HG03139 (cell line): ENCODE data around the gene NUP188.
A peak's percentile ranks its signal among the peaks of the same experiment; 100 is the strongest.

Experiments
- ATAC-seq: cut with Tn5 transposase; IDR thresholded peaks from one replicate; pipeline ENCODE4 v1.9.1; 2021; ENCODE audit not compliant: unreplicated experiment

The NUP188 gene

GRCh38 chr9:128947527-128948301 is at the start of gene NUP188, which contains the start of gene DOLK:
Gene NUP188, plus strand, starts transcription at chr9:128947699. Its CDS starts 21 bp downstream, at chr9:128947720.
Gene DOLK, minus strand, starts transcription at chr9:128947603. Its CDS starts 300 bp downstream, at chr9:128947303.
- ATAC-seq, result peak; percentile 72

GRCh38 chr9:128898382-128898781 is 49.1 kb upstream of the NUP188 start:
- no peak for ATAC-seq

DNA sequence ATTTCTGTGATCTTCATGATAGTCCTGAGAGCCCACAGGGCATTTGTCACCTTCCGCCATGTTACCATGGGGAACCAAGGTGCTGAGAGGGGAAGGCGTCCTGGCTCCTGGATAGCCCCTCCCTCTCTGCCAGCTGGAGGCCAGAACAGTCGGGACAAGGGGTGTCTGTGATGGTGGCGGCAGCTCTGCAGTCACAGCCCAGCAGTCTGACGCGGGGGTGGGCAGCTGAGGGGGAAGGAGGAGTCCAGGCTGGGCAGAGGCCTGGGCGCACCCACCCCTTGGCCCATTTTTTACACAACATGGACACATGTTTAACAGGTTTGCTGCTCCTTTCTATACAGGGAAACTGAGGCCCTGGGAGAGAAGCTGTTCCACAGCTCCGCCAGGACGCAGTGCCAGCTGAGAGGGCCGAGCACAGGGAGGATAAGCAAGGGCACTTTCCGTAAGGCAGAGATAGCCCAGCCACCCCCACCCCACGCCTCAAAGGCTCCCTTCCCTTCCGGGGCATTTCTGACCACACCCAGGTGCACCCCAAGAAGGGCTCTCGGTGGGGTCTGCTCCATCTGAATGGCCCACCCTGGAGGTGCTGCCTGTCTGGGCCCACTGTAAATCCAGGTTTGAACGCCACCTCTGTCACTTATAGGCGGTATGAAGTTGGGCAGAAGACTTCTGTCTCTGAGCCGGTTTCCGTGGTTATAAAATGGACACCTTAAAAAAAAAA is 48.5 kb upstream of the NUP188 start:
- ATAC-seq, result no peak

GRCh38 chr9:128899566-128900322 is 47.8 kb upstream of the NUP188 start:
- no peak for ATAC-seq

DNA sequence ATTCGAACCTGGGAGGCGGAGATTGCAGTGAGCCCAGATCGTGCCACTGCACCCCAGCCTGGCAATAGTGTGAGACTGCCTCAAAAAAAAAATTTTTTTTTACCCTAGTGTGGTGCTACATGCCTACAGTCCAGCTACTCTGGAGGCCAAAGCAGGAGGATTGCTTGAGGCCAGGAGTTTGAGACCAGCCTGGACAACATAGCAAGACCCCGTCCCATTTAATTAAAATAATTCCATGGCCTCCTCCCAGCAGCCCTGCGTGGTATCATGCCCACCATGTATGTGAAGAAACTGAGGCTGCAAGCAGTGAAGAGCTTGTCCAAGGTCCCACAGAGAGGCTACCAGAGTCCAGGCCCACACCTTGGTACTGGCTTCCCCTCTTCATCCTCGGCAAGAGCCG is 46.1 kb upstream of the NUP188 start:
- ATAC-seq, result no peak

DNA sequence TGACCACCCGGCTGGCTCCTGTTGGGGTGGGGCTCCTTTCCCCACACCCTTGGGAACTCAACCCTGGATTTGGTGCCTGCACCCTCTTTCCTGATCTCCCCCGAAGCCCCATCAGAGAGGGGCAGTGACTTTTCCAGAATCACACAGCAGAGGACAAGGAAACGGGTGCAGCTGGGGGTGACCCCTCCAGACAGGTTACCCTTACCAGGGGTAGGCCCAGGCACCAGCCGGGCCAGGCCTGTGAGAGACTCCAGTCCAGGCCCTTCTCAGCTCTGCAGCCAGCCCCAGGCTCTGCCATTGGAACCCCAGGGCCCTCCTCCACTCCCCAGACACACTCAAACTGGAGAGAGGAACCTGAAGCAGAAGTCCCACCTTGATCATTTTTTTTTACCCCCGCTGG is 45.7 kb upstream of the NUP188 start:
- no peak for ATAC-seq

GRCh38 chr9:128902351-128903078 is 45.0 kb upstream of the NUP188 start:
- peak; percentile 84 for ATAC-seq

DNA sequence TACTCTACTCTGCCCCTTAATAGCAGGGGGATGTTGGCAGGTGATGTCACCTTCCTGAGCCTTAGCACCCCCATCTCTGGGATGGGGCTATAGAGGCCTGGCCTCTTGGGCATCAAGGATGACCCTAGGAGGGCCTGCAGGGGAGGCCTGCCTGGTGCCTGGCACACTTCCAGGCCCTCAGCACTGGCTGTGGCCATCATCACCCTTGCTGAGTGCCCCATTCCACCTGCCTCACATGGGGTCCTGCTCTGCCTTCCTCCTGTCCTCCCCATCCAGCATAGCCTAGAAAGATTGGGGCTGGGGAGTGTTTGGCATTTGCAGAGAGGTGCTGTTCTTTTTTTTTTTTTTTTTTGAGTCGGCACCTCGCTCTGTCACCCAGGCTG is 44.4 kb upstream of the NUP188 start:
- ATAC-seq, result no peak

DNA sequence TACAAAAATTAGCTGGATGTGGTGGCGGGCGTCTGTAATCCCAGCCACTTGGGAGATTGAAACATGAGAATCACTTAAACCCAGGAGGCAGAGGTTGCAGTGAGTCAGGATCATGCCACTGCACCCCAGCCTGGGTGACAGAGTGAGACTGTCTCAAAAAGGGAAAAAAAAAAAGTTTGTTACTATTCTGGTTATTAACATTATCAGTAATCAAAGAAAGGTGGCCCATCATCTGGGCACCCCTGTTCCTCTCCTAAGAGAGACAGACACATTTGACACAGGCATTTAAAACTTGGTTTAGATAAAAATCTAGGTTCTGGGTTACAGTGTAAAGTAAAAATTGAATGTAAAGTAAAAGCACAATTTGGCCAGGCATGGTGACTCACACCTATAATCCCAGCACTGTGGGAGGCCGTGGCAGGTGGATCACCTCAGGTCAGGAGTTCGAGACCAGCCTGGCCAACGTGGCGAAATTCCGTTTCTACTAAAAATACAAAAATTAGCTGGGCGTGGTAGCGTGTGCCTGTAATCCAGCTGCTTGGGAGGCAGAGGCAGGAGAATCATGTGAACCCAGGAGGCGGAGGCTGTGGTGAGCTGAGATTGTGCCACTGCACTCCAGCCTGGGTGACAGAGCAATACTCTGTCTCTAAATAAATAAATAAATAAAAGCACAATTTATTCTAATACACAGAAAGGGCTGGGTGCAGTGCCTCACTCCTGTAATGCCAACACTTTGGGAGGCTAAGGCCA is 43.5 kb upstream of the NUP188 start:
- no peak for ATAC-seq

DNA sequence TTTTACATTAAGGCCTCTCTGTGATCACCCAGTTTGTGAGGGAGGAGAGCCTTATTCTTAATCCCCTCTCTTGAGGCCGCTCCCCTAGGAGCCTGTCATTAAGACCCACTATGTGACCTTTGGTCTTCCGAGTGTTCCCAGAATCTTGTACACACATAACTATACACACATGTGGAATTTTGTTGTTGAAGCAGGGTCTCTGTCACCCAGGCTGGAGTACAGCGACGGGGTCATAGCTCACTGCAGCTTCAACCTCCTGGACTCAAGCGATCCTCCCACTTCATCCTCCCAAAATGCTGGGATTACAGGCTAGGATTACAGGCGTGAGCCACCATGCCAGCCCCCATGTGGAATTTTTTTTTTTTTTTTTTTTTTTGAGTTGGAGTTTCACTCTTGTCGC is 41.5 kb upstream of the NUP188 start:
- ATAC-seq, result no peak

DNA sequence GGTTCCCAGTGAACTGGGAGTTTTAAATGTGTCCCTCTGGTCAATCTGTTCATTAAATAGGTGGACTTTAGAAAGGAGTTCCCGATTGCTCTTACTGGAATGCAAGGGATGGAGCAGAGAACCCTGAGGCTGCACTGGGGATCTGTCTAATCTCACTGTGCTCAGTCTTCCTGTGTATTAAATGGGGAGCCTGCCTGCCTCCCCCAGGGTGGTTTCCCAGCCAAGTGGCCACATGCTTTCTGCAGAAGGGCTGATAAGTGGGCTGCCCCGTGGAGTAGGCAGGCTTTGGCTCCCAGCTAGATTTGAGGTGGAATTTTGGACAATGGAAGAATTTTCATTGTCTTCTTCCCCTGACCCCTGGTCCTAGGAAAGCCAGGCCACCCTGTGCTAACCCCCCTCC is 40.8 kb upstream of the NUP188 start:
- ATAC-seq, result no peak

DNA sequence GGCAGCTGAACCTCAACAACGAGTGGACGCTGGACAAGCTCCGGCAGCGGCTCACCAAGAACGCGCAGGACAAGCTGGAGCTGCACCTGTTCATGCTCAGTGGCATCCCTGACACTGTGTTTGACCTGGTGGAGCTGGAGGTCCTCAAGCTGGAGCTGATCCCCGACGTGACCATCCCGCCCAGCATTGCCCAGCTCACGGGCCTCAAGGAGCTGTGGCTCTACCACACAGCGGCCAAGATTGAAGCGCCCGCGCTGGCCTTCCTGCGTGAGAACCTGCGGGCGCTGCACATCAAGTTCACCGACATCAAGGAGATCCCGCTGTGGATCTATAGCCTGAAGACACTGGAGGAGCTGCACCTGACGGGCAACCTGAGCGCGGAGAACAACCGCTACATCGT is 39.1 kb upstream of the NUP188 start:
- ATAC-seq, result no peak

DNA sequence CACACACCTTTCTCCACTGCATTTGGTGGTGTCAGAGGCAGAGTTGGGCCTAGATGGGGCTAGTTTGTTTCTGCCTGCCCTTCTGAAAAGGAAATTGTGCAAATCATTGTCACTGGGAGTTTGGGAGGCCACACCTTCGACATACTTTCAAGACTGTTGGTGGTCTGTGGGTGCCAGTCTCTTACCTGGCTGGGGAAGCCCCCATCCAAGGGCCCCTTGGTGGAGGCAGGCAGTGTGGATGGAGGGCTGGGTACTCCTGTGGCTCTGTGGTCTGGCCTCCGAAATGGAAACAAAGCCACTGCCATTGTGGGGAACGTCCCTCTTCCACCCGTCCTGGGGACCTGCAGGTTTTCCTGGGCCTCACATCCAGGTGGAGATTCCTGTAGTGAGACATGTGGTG is 37.6 kb upstream of the NUP188 start:
- ATAC-seq, result no peak

DNA sequence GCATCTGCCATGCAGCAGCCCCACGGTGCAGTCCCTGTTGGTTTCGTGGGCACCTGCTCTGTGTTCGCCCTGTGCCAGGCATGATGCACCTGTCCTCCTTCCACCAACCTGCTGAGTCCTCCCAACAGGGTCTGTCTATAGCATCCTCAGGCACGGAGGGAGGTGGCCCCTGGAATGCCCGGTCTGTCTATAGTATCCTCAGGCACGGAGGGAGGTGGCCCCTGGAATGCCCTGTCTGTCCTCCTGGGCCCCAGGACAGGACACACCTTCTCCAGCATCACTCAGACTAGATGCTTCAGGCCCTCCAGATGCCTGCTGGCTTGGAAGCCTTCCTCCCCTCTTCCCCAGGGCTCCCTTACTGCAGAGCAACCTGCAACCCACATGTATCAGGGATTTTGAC is 36.6 kb upstream of the NUP188 start:
- ATAC-seq, result no peak

GRCh38 chr9:128911529-128912035 is 35.9 kb upstream of the NUP188 start:
- ATAC-seq, result no peak

GRCh38 chr9:128912270-128912853 is 35.1 kb upstream of the NUP188 start:
- ATAC-seq, result no peak

GRCh38 chr9:128913048-128913900 is 34.2 kb upstream of the NUP188 start:
- ATAC-seq, result no peak

- no peak for ATAC-seq
Measured at GRCh38 chr9:128913995-128914772, 33.3 kb upstream of the NUP188 start.
